SHP77 (cell line): ENCODE measurements around the gene GUF1.

Source experiments
- DNase-seq, 2 experiments: peaks; one replicate each; lab custom pipeline; 2025; lab: John Stamatoyannopoulos, UW

The GUF1 gene, protein sequence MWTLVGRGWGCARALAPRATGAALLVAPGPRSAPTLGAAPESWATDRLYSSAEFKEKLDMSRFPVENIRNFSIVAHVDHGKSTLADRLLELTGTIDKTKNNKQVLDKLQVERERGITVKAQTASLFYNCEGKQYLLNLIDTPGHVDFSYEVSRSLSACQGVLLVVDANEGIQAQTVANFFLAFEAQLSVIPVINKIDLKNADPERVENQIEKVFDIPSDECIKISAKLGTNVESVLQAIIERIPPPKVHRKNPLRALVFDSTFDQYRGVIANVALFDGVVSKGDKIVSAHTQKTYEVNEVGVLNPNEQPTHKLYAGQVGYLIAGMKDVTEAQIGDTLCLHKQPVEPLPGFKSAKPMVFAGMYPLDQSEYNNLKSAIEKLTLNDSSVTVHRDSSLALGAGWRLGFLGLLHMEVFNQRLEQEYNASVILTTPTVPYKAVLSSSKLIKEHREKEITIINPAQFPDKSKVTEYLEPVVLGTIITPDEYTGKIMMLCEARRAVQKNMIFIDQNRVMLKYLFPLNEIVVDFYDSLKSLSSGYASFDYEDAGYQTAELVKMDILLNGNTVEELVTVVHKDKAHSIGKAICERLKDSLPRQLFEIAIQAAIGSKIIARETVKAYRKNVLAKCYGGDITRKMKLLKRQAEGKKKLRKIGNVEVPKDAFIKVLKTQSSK

DNA sequence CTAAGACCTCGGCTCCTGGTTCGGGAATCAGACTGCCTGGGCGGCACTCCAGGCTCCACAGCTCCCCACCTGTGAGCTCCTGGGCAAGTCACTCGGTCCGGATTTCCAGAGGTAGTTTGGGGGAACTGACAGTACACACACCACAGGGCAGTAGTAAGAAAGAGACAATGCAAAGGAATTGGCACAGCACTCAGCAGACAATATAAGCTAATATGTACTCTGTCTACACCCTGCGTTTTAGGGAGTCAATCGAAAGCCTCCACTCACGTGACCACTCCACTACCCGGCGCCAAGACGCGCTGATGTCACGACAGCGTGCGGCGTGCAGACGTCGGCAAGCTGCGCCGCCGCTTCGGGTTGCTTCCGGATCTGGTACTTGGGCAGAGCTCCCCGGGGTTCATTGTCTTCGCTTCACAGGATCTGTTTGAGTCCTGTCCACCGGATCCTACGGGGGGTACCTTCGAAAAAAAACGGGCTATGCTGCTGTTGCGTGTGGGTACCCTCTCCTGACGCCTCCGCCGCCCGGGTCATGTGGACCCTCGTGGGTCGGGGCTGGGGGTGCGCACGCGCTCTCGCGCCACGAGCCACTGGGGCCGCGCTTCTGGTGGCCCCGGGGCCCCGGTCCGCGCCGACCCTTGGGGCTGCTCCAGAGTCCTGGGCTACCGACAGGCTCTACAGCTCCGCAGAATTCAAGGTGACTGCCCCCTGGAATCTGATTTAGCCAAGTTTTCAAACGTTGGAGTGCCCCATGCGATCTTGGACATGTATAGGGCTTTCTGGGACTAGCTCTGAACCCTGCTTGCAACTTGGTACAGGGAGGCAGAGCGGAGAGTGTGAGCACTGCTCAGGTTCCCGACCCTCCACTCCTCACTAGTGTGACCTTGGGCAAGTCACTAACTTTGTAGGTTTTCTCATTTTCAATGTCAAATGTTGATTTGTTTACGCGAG is at the start of gene GUF1:
Gene GUF1 (plus strand): TSS at position 327 of the 948 bp plus-strand sequence. CDS start 203 bp downstream, at position 530.
- DNase-seq: peak; percentile 49 to 68

DNA sequence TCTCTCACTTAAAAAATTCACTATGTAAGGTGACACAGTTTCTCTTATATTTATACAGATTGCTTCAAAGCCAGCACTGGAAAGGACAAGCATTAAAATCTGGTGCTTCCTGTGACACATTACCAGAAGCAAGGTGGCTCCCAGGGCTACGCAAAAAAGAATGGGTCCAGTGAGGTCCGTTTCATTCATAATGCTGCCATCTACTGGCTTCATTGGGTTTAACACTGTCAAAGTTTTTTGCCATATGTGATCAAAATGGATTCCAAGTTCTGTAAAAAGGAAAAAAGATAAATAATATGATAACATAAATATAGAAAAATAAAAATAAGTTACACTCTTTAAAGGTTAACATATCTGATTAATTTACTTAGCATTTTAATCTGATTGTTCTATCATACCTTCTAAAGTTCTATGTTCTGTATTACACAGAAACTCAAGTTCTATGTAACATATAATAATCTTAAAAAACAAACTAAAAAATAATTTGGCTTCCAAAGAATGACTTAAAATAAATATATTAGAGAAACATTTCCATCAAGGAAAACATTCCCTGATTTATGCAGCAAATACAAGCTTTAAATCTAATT is 48.8 kb upstream of the GUF1 start:
- peak; percentile 31 to 42 for DNase-seq

DNA sequence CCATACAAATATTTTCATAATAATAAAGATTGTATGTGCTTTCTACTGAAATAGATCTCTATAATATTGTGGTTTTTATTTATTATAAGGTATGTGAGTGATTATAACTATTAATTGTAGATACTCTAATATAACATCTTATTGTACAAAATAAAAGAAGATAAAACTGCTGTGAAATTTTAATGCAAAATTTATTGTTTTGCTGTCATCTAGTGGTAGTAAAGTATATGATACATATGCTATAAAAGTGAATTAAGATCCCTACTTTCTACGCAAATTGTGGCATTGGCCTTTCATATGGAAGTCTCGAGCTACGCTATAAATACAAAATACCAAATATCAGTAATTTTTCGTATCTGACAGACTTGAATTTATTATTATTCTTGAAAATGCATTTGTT is 46.1 kb upstream of the GUF1 start:
- DNase-seq: no peak

DNA sequence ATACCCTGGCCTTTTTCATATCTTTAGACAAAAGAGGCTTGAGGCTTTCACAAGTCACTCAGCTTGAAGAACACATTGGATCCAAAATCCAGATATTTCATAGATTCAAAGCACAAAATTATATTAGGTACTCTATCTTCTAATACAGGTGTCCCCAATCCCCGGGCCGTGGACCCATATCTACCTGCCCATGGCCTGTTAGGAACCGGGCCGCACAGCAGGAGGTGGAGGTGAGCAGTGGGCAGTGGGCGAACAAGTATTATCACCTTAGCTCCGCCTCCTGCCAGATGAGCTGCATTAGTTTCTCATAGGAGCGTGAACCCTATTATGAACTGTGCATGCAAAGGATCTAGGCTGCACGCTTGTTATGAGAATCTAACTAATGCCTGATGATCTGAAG is 45.5 kb upstream of the GUF1 start:
- DNase-seq: no peak

DNA sequence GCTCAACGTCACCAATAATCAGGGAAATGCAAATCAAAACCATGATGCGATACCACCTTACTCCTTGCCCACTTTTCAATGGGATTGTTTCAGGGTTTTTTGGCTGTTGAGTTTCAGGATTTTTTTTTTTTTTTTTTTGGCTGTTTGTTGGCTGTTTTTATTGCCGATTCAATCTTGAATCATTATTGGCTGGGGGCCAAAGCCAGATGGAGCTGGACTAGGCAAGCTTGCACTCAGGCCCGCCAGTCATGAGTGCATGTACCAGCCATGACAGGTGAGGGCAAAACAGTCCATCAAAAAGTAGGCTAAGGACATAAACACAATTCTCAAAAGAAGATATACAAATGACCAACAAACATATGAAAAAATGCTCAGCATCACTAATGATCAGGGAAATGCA is 40.1 kb upstream of the GUF1 start:
- no peak for DNase-seq

DNA sequence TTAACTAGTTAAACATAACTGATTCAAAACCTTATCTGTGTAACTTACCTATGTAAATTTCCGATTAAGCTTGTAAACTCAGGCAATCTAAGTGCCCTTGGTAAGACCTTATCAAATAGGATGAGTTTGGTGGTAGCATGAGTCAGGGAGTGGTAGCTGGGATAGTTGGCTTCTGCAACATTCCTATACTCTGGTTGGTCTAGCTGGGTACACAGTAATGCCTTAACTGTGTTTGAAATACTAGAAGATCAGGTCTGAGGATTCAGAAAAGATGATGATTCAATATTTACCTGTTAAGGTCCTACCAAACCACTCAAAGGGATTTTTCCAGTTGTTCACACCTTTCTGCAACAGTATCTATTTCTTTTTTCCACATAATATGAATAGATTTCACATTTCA is 32.1 kb upstream of the GUF1 start:
- no peak for DNase-seq

DNA sequence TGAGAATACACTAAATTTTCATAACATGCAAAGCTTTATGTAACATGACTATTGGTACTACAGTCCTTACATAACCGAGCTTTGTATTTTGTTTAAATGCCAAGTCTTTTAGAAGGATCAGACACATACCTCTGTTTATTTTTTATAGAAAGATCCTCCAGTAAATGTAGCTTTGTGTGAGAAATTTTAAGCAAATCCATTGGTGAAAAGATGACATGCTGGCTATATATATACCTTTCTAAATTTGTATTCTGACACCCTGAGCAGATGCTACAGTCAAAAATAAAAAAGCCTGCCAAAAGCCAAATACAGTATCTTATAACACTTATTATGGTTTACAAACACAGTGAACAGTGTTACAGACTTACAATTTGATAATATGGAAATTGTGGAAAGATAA is 26.8 kb upstream of the GUF1 start, which contains the start of gene YIPF7:
Gene YIPF7 (minus strand): TSS at position 201 of the 400 bp plus-strand sequence. CDS start 1,525 bp downstream, outside the sequence.
- DNase-seq: no peak

DNA sequence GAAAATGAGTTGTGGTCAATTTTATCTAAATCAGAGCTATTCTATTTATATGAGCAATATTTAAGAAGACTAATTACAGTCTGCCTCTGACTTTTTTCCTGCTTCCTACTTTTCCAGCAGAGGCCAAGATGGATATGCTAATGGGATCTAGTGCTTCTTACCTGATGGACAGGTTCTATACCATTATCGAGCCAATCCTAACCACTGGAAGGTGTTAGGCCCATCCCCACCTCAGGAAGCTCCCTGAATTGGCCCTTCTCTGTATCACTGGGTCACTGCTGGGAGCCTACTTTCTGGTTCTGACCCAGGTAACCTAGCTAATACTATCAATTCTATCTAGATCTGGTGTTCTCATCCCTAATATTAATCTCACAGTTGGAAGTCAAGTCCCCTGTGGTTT is 26.2 kb upstream of the GUF1 start:
- DNase-seq: no peak

DNA sequence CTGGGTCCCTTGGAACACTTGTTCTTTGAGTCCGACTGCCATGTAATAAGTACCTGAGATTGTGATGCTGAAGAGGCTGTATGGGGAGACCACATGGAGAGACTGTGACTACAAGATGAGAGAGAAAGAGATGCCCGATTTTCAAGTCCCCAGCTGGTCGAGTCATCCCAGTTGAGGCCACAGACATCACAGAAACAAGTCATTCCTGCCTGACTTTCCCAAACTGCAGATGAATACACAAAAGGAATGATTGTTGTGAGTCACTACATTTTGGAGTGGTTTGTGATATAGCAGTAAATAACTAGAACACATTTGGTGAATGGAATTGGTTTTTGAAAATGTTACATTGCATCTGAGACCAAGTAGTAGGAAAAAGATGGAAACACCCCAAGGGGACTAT is 17.8 kb upstream of the GUF1 start:
- DNase-seq: no peak

DNA sequence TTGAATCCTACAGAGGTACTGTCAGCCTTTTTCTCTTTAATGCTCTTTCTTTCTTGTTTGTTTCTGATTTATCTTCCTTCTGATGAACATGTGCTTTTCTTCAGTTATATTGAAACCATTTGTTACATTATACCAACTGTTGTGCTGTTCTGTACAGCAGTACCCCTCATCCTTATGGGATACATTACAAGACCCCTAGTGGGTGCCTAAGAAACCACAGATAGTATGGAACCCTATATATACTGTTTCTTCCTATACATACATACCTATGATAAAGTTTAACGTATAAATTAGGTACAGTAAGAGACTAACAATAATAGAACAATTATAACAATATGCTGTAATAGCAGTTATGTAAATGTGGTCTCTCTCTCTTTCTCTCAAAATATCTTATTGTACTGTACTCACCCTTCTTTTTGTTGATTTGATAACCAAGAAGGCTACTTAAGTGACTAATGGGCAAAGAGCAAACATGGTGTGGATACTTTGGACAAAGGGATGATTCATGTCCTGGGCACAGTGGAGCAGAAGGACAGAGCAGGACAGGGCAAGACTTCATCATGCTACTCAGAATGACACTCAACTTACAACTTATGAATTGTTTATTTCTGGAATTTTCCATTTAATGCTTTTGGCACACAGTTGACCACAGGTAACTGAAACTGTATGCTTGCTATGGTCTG is 16.1 kb upstream of the GUF1 start:
- DNase-seq: no peak

DNA sequence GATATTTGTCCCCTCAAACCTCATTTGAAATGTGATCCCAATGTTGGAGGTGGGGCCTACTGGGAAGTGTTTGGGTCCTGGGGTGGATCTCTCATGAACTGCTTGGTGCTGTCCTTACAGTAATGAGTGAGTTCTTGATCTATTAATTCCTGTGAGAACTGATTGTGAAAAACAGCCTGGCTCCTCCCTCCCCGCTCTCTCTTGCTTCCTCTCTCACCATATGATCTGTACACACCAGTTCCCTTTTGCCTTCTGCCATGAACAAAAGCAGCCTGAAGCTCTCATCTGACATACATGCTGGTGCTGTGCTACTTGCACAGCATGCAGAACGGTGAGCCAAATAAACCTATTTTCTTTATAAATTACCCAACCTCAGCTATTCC is 15.6 kb upstream of the GUF1 start:
- DNase-seq: no peak

DNA sequence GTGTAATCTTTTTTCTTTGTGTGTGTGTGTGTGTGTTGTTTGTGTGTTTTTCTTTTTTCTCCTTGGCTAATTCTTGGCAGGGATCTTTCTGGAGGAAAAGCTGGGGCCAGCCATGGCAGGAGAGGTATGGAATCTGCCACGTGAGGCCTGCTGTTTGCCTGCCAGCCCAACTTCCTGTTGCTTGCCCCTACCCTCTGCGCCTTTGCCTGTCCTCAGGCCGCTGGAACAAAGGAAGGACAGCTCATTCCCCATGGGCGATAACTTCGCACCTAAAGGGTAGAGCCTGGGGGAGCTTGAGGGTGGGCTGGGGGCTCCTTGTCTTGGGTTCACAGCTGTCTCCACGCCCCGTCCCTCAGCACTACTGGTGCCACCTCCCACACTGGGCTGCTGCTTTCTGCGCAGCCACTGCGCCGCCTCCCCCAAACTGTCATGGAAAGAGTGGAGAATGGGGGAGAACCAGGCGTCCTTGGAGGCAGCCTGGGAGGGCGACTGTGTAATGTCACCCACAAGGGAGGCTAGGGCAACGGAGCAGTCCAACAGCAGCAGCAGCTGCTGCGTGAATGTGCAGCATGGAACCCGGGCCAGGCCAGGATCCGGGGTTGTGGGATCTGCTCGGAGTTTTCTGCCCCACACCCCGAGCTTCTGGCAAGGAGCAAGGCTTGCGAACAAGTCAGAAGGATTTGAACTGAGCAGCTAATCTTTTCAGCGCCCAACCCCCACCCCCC is 14.5 kb upstream of the GUF1 start:
- no peak for DNase-seq

DNA sequence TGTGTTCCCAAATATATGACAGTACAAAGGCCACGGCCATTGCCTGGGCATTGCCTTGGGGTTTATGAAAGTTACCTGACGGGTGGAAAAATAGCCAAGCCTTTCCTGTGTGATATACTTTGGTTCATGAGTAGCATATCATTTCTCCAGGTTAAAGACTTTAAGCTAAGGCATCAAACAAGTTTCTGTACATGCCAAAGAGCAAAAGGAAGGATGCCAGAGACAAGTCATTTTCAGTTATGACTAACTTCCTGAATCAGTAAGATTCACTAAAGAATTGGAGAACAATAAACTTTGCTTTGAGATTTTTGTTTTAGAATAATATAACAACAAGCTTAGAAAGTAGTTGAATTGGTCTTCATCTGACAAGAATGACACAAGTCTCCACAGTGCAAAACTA is 9.7 kb upstream of the GUF1 start:
- no peak for DNase-seq

DNA sequence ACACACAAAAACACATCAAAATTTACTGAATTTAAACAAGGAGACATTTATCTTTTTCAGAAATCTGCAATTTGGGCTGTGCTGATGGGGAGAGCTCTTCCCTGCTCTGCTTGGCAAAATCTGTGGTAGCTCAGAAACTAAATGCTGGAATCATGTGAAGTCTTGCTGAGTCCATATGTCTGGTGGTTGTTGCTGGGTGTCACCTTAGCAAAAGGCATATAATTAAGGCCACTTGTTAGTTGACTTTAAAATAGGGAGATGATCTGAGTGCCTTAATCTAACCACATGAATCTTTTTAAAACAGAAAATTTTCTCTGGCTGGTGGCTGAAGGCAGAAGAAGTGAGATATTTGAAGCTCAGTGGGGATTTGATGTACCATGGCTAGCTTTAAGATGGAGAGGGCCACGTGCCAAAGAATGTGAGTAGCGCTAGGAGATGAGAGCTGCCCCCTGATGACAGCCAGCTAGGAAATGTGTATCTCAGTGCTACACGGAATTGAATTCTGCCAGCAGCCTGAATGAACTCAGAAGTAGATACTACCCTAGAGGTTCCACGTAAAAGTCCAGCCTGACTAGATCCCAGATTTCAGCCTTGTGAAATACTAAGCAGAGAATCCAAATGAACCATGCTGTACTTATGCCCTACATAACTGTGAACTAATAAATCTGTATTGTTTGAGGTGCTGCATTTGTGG is 7.6 kb upstream of the GUF1 start:
- DNase-seq: no peak

DNA sequence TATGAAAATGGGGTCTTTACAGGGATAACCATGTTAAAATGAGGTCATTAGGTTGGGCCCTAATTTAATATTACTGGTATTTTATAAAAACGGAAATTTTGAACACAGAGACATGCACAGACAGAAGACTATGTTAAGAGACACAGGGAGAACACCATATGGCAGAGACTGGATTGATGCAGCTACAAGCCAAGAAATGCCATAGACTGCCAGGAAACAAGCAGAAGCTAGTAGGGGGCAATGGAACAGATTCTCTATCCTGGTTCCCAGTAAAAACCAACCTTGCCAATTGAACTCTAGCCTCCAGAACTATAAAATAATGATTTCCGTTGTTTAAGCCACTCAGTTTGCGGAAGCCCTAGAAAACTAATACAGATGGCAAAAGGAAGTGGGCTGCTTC is 6.6 kb upstream of the GUF1 start:
- no peak for DNase-seq

DNA sequence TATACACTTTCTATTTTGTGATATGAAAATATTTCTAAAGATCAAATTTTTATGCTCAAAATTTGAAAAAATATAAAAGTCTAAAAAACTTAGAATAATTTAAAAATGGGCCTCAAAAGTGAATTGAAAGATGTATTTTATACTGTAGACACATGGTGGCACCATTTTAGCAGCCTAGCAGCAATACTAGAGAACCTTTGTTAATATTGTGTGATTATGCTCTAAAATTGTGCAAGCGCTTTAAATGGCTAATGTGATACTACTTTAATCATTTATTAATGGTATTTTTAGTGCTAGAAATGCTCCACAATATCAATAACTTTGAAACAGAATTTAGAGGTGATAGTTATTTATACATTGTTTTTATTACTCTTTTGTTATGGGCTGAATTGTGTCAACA is 3.7 kb upstream of the GUF1 start:
- no peak for DNase-seq

DNA sequence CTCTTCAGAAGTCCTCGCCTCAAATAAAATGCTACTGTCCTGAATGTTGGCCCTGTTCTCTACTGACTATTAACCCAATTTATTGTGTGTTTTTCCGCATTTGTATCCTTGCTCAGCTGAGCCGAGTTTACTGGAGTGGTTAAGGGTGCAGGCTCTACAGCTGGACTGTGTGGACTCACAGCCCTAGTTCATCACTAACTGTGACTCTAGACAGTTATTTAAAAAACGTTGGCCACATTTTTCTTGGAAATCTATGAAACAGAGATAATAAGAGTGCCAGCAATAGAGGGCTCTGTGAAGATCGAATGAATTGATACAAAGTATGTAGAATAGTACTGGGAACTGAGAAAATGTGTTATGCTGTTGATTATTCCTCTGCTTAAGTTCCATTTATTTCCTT is 2.9 kb upstream of the GUF1 start:
- no peak for DNase-seq

DNA sequence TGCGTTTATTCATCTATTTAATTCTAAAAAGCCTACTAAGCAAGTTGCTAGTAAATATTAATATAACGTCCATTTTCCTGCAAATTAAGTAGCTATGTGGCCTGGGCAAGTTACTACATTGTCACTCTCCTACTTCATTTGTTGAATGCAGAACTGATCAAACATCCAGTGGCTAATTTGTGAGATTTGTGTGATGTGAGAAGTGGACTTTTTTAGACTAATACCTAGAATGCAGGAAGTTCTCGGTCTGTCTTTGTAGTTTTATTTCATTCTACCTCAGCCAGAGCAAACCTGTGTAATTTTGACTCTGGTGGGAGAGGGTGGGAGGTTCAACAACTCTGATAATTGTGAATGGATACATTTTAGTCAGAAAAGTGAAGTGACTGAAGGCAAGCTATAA is 840 bp downstream of the GUF1 start:
- no peak for DNase-seq

DNA sequence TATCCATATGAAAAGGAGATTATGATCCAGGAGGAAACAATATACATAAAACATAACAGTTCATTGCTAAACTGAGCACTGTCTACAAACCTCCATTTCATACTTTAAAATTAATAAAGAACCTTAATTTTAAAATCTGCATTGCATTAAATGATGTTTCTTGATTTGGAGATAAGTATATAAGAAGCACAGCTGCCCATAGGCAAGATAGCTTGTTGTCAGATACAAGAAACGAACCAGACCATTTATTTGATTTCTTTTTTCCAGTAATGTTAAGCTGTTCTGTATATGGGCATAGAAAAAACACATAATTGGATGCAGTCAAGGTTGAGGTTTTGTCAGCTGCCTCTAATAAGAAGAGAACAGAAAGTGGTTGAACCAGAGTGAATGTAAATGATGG is 6.4 kb downstream of the GUF1 start:
- no peak for DNase-seq

DNA sequence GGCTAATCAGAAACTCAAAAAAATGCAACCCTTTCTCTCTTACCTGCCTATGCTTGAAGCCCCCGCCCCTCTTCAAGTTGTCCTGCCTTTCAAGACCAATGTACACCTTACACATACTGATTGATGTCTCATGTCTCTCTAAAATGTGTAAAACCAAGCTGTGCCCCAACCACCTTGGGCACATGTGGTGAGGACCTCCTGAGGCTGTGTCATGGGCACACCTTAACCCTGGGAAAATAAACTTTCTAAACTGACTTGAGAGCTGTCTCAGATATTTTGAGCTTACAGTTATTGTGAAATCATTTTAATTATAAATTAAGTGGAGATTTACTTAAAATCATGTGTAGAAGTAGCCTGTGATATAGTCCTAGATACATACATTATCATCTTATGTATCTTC is 22.2 kb downstream of the GUF1 start:
- DNase-seq: no peak
